GM12801 (cell line): Measurements from ENCODE around the gene TMEM35A.

Experiments used
- TF ChIP-seq, protein P1 (sequence below): IDR thresholded peaks from one replicate; pipeline ENCODE4 v1.5.1; 2011; ENCODE audit warnings: control low read depth; ENCODE audit not compliant: insufficient read length; ENCODE audit errors: extremely low read depth

TMEM35A gene, protein sequence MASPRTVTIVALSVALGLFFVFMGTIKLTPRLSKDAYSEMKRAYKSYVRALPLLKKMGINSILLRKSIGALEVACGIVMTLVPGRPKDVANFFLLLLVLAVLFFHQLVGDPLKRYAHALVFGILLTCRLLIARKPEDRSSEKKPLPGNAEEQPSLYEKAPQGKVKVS

DNA sequence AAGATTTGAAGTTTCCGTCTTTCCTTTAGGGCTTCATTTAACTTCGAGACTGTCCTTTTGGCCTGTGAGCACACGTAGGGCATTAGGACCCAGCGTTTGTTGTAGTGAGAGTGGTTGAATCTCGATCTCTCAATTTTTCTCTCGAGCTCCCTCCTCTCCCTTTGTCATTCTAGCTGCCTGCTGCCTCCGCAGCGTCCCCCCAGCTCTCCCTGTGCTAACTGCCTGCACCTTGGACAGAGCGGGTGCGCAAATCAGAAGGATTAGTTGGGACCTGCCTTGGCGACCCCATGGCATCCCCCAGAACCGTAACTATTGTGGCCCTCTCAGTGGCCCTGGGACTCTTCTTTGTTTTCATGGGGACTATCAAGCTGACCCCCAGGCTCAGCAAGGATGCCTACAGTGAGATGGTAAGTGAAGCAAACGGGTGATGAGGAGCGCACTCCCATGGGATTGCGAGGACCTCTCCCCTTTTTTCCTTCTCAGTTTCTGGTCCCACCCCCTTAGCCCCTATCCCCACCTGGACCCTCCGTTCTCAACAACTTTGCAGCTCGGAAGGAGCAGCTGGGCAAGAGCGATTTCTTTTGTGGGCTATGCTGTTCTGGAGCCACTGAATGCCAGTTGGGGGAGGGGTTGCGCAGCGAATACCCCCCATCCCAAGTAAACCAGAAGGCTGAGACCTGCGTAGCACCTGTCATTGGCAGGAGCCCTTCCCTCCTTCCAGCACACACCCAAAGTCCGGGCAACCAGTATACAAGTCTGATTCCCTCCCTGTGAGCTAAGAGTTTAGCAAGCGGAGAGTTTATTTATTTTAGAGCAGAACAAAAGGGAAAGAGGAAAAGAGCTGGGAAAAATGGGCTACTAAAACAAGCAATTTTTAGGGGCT is at the start of gene TMEM35A:
TSS of gene TMEM35A (plus strand) at position 164 of the 883 bp plus-strand sequence. CDS start at position 288, 124 bp downstream.
- TF ChIP-seq, protein P1, sequence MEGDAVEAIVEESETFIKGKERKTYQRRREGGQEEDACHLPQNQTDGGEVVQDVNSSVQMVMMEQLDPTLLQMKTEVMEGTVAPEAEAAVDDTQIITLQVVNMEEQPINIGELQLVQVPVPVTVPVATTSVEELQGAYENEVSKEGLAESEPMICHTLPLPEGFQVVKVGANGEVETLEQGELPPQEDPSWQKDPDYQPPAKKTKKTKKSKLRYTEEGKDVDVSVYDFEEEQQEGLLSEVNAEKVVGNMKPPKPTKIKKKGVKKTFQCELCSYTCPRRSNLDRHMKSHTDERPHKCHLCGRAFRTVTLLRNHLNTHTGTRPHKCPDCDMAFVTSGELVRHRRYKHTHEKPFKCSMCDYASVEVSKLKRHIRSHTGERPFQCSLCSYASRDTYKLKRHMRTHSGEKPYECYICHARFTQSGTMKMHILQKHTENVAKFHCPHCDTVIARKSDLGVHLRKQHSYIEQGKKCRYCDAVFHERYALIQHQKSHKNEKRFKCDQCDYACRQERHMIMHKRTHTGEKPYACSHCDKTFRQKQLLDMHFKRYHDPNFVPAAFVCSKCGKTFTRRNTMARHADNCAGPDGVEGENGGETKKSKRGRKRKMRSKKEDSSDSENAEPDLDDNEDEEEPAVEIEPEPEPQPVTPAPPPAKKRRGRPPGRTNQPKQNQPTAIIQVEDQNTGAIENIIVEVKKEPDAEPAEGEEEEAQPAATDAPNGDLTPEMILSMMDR: no peak

DNA sequence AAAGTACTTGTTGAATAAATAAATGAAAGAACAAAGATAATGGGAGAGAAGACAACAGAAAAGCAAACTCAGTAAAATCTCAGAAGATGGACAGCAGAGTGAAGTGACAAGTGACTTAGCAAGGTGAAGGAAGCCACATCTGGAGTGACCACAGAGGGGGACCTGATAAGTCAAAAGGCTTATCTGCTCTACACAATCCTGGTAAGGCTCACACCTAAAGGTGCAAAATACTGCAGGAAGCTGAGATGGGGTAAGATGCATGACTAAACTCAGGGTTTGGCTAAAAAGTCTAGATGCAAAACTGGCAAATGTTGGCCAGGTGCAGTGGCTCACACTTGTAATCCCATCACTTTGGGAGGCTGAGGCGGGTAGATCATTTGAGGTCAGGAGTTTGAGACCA is 49.0 kb upstream of the TMEM35A start:
- TF ChIP-seq, protein P1: no peak

DNA sequence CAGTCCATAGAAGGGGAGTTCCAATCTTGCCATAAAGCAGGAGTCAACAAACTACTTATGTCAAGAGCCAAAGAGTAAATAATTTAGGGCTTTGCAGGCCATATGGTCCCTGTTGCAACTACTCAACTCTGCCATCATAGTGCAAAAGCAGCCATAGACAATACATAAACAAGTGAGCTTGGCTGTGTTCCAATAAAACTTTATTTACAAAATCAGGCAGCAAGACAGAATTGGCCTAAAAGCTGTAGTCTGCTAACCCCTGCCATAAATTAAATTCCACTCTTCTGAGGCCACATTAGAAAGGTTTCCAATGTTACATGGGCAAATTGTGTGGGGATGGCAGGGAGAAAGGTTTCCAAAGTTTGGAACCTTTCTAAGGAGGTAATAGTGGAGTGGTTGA is 41.4 kb upstream of the TMEM35A start:
- TF ChIP-seq, protein P1: no peak

DNA sequence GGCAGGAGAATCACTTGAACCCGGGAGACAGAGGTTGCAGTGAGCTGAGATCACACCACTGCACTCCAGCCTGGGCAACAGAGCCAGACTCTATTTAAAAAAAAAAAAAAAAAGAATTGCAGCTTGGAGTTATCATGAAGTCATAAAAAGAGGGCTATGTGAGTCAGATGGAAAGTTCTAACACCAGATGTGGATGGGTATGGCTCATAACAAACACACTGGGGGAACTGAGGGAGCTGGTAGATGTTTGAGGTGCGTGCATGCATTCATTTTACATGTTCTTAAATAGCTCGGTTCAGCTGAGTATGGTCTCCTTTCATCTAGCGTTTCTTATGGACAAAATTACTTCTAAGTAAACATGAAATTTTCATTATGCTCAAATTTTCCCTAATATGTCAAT is 38.5 kb upstream of the TMEM35A start:
- TF ChIP-seq, protein P1: no peak

DNA sequence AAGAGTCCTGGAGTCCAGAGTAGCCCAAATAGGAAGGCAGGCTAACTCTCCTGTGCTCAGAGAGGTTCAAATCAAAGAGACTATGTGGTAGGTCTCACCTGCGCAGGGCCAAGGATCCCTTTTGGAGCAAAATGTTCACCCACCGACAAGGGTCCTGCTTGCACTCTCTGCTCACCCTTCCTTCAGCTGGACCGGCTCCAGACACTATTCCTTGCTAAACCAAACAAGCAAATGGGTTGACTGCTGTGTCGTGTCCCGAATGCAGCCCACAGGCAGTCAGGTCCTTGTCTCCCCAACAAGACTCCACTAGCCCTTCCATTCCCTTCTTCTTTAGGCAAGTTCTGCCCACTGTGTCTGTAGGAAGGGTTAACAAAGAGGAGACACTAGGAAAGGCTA is 27.5 kb upstream of the TMEM35A start:
- TF ChIP-seq, protein P1: no peak

DNA sequence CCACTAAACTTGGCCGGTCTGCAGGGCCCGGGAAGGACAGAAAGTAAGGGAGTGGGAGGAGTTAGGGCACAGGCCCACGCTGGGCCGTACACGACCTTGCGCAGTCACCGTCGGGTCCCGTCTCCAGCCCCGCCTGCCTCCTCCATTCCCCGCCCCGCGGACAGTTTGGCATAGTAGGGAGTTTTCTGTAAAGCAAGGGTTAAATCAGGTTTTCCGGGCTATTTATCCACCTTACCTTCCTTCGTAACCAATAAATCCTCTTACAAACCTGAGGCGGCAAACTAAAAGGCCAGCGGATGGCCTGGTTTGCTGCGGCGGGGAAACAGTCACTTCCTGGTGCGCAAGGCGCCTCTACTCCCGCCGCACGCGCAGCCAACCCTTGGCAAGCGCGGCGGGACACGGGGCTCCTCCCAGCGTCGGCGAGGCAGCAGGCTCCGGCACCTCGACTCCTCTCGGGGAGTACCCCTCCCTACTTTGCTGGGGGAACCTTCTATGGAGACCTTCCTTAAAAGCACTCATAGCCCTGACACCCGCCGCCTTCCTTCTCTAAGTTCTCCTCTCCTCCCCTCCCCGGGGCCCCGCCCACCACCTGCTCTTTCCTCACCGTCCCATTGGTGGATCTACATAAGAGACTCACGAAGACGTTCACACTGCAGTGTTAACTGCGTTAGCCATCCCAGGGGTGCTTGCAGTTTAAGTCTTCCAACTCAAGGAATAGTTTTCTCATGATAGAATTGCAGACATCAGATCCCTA is 27.0 kb upstream of the TMEM35A start, which contains the start of gene TRMT2B:
TSS of gene TRMT2B (minus strand) at position 563 of the 754 bp plus-strand sequence. CDS start 9,822 bp downstream, outside the sequence.
- TF ChIP-seq, protein P1: no peak

DNA sequence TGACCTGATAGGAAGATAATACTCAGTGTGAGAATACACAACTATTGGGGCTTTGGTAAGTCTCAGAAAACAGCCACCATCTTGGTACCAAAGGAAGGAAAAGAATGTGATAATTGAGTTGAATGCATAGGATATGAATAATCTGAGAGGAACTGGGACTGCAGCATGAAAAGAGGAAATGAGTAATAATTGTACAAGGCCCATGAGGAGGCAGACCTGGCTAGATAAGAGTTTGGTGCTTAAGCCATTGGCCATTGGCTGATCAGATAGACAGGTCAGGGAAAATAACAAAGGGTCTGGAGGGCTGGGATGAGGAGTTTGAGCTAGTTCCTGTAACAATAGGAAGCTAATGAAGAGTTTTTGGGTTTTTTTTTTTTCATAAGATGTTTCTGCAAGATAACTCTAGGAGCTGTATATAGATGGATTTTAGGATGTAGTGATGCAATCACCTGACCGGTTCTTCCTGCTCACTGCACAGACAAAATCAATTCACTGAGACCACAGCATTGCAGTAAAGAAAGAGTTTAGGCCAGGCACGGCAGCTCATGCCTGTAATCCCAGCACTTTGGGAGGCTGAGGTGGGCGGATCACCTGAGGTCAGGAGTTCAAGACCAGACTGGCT is 21.5 kb upstream of the TMEM35A start:
- TF ChIP-seq, protein P1: no peak
